Measurements from ENCODE around the gene PPM1N.
A peak's percentile ranks its signal among the peaks of the same experiment; 100 is the strongest.

The PPM1N gene

DNA sequence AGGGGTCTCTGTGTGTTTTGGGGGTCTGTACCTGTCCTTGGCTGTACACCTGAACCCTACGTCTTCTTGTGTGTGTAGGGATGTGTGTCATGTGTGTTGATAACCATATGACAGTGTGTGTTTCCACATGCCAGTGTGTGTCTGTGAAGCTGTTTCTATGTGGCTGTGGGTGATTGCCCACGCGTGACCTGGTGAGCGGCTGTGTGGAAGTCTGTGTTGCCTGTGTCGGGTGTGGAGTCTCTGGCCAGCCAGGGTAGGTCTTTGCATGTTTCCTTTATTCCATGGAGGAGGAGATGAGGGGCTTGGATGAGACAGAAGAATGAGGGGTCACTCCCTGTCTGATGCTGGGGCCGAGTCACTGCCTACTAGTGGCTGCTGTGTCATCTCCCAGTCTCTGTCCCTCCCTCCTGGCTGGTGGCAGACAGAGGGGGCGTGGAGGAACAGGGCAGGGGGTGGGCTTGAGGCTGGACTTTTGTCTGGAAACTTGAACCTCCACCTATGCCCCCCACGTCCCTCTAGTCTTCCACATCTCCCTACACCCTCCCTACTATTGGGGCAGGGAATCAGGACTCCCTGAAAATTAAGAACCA is 33.3 kb upstream of the PPM1N start:
- in situ Hi-C loops (cut with HindIII; ENCODE audit: low sequenced_read_pairs) = no loop called here
- TF ChIP-seq, protein P1, sequence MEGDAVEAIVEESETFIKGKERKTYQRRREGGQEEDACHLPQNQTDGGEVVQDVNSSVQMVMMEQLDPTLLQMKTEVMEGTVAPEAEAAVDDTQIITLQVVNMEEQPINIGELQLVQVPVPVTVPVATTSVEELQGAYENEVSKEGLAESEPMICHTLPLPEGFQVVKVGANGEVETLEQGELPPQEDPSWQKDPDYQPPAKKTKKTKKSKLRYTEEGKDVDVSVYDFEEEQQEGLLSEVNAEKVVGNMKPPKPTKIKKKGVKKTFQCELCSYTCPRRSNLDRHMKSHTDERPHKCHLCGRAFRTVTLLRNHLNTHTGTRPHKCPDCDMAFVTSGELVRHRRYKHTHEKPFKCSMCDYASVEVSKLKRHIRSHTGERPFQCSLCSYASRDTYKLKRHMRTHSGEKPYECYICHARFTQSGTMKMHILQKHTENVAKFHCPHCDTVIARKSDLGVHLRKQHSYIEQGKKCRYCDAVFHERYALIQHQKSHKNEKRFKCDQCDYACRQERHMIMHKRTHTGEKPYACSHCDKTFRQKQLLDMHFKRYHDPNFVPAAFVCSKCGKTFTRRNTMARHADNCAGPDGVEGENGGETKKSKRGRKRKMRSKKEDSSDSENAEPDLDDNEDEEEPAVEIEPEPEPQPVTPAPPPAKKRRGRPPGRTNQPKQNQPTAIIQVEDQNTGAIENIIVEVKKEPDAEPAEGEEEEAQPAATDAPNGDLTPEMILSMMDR (IDR thresholded peaks at IDR 0.05; ENCODE audit: low read depth, low read length) = no peak
- DNase-seq (ENCODE audit: low read depth, low spot score) = no peak
- no peak overlapping the region for H3K4me3 ChIP-seq (ENCODE audit: low read depth, low read length)

DNA sequence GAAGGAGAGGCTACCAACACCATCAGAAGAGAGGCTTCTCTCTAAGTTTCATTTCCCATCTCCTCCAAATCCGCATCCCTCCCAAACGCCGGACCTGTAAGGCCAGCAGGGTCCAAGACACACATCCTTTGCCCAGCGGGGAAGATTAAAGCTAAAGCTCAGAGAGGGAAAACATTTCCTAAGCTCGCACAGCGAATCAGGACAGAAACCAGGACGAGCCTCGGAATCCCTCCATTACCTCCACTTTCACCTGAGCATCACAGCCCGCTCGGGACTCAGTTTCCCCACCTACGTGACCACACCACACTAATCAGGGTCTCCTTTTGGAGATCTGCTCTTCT is 31.2 kb upstream of the PPM1N start:
- no peak for DNase-seq (ENCODE audit: low read depth, low spot score)
- in situ Hi-C loops (cut with HindIII; ENCODE audit: low sequenced_read_pairs) = no loop called here
- TF ChIP-seq, protein P1 (IDR thresholded peaks at IDR 0.05; ENCODE audit: low read depth, low read length) = no peak
- H3K4me3 ChIP-seq (ENCODE audit: low read depth, low read length) = peak overlapping the region; percentile 85

DNA sequence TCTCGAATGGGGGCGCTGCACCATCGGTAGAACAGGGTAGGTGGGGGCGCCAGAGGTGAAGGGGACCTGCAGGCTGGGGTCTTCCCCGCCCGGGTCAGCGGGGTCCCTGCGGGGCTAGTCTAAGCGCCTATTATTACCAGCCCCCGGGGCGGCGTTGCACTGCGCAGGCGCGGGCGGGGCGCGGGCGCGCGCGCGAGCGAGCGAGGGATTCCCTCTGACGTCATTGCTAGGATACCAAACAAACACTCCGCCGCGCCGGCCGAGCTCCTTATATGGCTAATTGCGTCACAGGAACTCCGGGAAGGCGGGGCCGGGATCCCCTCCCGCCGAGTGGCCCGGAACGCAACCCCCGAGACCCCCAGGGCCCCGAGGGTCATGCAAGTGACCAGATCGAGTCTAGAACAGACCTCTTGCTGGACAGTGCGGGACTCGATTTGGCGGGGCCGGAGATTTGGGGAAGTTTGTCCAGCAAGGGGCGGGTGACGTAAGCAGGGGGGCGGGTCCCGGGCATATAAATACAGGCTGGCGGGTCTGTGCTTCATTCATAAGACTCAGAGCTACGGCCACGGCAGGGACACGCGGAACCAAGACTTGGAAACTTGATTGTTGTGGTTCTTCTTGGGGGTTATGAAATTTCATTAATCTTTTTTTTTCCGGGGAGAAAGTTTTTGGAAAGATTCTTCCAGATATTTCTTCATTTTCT is 30.6 kb upstream of the PPM1N start, which contains the start of gene FOSB:
Gene FOSB, plus strand, starts transcription at position 541 of the 703 bp plus-strand sequence. CDS start 591 bp downstream, outside the sequence.
- TF ChIP-seq, protein P1 (IDR thresholded peaks at IDR 0.05; ENCODE audit: low read depth, low read length) = peak; percentile 16
- peak; percentile 95 for DNase-seq (ENCODE audit: low read depth, low spot score)
- in situ Hi-C loops (cut with HindIII; ENCODE audit: low sequenced_read_pairs) = no loop called here
- peak within 1 kb of the TSS; percentile 85 for H3K4me3 ChIP-seq (ENCODE audit: low read depth, low read length)

DNA sequence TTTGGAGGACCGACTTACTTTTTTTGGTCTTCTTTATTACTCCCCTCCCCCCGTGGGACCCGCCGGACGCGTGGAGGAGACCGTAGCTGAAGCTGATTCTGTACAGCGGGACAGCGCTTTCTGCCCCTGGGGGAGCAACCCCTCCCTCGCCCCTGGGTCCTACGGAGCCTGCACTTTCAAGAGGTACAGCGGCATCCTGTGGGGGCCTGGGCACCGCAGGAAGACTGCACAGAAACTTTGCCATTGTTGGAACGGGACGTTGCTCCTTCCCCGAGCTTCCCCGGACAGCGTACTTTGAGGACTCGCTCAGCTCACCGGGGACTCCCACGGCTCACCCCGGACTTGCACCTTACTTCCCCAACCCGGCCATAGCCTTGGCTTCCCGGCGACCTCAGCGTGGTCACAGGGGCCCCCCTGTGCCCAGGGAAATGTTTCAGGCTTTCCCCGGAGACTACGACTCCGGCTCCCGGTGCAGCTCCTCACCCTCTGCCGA is 30.0 kb upstream of the PPM1N start:
- peak overlapping the region; percentile 85 for H3K4me3 ChIP-seq (ENCODE audit: low read depth, low read length)
- TF ChIP-seq, protein P1 (IDR thresholded peaks at IDR 0.05; ENCODE audit: low read depth, low read length) = no peak
- in situ Hi-C loops (cut with HindIII; ENCODE audit: low sequenced_read_pairs) = no loop called here
- DNase-seq (ENCODE audit: low read depth, low spot score) = no peak

DNA sequence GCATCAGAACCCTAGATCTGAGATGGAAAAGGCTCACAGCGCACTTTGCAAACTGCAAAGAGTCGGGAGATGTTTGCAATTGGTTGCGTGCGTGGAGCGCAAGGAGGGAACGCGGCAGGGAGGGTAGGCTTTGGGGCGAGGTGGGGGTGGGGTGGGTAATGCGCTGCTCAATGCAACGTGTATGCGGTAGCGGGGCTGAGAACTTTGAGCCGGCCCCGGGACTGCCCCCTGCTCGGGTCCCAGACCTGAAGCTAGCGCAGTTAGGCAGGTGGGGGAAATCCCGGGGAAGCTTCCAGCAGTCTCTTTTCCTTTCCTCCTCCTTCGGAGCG is 29.5 kb upstream of the PPM1N start:
- no peak for DNase-seq (ENCODE audit: low read depth, low spot score)
- TF ChIP-seq, protein P1 (IDR thresholded peaks at IDR 0.05; ENCODE audit: low read depth, low read length) = no peak
- in situ Hi-C loops (cut with HindIII; ENCODE audit: low sequenced_read_pairs) = no loop called here
- H3K4me3 ChIP-seq (ENCODE audit: low read depth, low read length) = peak overlapping the region; percentile 85

DNA sequence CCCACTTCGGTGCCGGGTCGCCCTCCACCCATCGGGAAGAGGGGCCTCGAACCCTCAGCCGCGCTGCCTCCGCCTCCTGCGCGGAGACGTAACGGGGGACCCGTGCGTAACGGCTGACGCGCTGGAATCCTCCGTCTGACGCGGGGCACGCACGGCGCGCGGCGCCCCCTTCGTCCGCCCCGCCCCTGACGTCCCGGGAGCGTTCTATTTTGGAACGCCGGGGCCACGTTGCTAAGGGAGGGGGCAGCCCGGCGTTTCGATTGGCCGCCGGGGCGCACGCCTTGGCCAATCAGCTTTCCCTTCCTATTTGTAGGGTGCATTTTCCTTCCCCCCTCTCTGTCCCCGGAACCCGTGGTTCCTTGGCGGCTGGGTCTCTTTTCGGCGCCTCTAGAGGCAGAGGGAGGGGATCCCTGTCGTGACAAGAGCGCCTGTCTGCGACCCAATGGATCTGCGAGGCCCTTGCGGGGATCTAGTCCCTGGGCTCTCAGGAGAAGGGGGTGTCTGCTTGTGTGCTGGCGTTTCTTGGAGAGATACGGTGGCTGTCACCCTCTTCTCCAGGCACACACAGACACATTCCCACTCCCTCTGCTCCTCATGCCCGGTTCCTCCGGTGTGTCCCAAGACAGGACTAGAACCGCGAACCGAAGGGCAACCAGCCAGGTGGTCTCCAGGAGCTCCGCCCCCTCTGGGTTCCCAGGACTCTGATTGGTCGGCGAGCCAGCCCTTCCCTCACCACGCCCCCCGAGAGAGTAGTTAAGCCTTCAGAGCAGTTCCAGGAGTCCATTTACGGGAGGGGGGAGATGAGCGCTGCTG is 28.9 kb upstream of the PPM1N start:
- peak; percentile 96 for DNase-seq (ENCODE audit: low read depth, low spot score)
- in situ Hi-C loops (cut with HindIII; ENCODE audit: low sequenced_read_pairs) = no loop called here
- TF ChIP-seq, protein P1 (IDR thresholded peaks at IDR 0.05; ENCODE audit: low read depth, low read length) = no peak
- H3K4me3 ChIP-seq (ENCODE audit: low read depth, low read length) = peak overlapping the region; percentile 85
